Testis (tissue), 2 donors: ENCODE data around the gene ETS1.

Experiments
- POLR2A ChIP-seq: fragments of 450-650 bp; IDR thresholded peaks from one replicate; pipeline ENCODE4 v1.6.1; 2017; ENCODE audit warnings: antibody characterized with exemption, mild to moderate bottlenecking, moderate library complexity
- TF ChIP-seq, protein P1 (sequence below), 3 experiments: fragments of 450-650 bp in 2 of 3; fragments of 200-600 bp in 1 of 3; sonication (generic) in 1 of 3; IDR thresholded peaks; one replicate each; pipeline ENCODE4 v1.5.1; 2016 to 2019; ENCODE audit warnings: antibody characterized with exemption in 3 of 3, mild to moderate bottlenecking in 2 of 3, moderate library complexity in 1 of 3

GRCh38 chr11:128474036-128474874 lies 113.1 kb downstream of the ETS1 start:
- TF ChIP-seq, protein P1, sequence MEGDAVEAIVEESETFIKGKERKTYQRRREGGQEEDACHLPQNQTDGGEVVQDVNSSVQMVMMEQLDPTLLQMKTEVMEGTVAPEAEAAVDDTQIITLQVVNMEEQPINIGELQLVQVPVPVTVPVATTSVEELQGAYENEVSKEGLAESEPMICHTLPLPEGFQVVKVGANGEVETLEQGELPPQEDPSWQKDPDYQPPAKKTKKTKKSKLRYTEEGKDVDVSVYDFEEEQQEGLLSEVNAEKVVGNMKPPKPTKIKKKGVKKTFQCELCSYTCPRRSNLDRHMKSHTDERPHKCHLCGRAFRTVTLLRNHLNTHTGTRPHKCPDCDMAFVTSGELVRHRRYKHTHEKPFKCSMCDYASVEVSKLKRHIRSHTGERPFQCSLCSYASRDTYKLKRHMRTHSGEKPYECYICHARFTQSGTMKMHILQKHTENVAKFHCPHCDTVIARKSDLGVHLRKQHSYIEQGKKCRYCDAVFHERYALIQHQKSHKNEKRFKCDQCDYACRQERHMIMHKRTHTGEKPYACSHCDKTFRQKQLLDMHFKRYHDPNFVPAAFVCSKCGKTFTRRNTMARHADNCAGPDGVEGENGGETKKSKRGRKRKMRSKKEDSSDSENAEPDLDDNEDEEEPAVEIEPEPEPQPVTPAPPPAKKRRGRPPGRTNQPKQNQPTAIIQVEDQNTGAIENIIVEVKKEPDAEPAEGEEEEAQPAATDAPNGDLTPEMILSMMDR (IDR thresholded peaks at IDR 0.05) = no peak
- no peak for TF ChIP-seq POLR2A
